Subcutaneous abdominal adipose tissue (tissue), 5 donors: ENCODE results near the gene EXOC6B.

Experiments
- H3K27ac ChIP-seq: one replicate; pipeline ENCODE4 v1.7.0; 2013; ENCODE audit warnings: low read depth, mild to moderate bottlenecking, inconsistent platforms, low read length, moderate library complexity
- H3K27me3 ChIP-seq, 5 donors: one replicate each; pipeline ENCODE4 v1.7.0; 2013; ENCODE audit warnings: low read length in 5 of 5, inconsistent platforms in 1 of 5; ENCODE audit not compliant: control insufficient read depth in 5 of 5, insufficient read depth in 4 of 5
- H3K36me3 ChIP-seq, 5 donors: one replicate each; pipeline ENCODE4 v1.7.0; 2013; ENCODE audit warnings: low read length in 5 of 5; ENCODE audit not compliant: control insufficient read depth in 5 of 5, insufficient read depth in 5 of 5
- H3K4me1 ChIP-seq, 5 donors: one replicate each; pipeline ENCODE4 v1.7.0; 2013; ENCODE audit warnings: low read length in 5 of 5, mild to moderate bottlenecking in 3 of 5, moderate library complexity in 1 of 5; ENCODE audit not compliant: control insufficient read depth in 5 of 5, insufficient read depth in 5 of 5
- H3K4me3 ChIP-seq, 5 donors: one replicate each; pipeline ENCODE4 v1.7.0; 2013; ENCODE audit warnings: low read length in 5 of 5, low read depth in 1 of 5
- H3K9ac ChIP-seq, 5 donors: one replicate each; pipeline ENCODE4 v1.7.0; 2013; ENCODE audit warnings: low read length in 5 of 5, mild to moderate bottlenecking in 4 of 5, moderate library complexity in 3 of 5
- H3K9me3 ChIP-seq, 5 donors: one replicate each; pipeline ENCODE4 v1.7.0; 2013; ENCODE audit warnings: low read length in 5 of 5; ENCODE audit not compliant: control insufficient read depth in 5 of 5
- donor health status: healthy.
- donor health status: healthy.
- donor health status: healthy.
- donor health status: healthy.
- donor health status: healthy.

Gene EXOC6B

DNA sequence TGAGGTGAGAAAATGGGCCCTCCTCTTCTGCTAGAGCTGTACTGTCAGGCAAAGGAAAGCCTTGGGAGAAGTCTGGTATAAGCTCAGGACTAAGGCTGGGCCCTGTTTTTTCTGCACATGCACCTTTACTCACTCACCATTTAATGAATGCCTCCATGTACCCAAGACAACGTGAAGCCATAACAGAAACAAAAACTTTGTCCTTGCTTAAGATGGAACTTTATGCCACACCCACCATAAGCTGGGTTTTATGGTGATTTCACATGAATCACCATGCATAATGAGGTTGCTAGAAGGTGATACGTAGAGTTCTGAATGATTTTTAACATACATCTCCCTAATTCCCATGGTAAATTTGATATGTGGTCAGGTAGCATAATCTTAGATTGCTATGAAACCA, 614.5 kb downstream of the EXOC6B start:
- H3K36me3 ChIP-seq: no peaks in the 10 kb centered on the region
- H3K9me3 ChIP-seq: no peaks in the 10 kb centered on the region
- no peak overlapping the region for H3K27ac ChIP-seq
- H3K4me1 ChIP-seq: peaks cover 0 to 9% (median 4%) of the 10 kb centered on the region in 5 donors
- H3K27me3 ChIP-seq: no peaks in the 10 kb centered on the region
- no peak overlapping the region for H3K9ac ChIP-seq
- H3K4me3 ChIP-seq: no peak overlapping the region

DNA sequence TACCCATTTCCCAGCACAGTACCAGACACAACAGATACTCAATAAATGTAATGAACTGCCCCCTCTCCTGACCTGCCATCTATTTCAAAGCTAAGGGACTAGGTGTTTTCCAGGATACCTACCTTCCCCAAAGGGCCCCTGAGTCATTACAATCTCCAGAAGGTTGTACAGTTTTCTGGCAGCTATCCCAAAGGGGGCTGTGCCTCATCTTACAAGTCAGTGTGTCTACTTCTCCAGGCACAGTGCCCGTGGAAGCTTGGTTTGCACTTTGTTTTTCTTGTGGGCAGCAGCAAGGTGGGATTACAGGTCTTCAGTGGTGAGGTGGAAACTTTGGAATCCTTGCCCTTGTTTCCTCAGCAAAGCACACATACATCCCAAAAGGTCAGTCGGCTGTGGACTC, 615.4 kb downstream of the EXOC6B start:
- Histone ChIP-seq H3K36me3 (no peaks in the 10 kb centered on the region), H3K9ac (no peak overlapping the region), H3K4me3 (no peak overlapping the region), H3K4me1 (peaks cover 4 to 15% (median 9%) of the 10 kb centered on the region in 5 donors), H3K27ac (no peak overlapping the region), H3K27me3 (no peaks in the 10 kb centered on the region), H3K9me3 (no peaks in the 10 kb centered on the region)

DNA sequence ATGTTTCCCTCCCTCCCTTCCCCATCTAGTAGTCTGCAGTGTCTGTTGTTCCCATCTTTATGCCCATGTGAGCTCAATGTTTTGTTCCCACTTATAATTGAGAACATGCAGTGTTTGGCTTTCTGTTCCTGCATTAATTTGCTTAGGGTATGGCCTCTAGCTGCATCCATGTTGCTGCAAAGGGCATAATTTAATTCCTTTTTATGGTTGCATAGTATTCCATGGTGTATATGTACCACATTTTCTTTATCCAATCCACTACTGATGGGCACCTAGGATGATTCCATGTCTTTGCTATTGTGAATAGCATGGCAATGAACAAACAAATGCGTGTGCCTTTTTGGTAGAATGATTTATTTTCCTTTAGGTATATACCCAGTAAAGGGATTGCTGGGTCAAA, 617.6 kb downstream of the EXOC6B start:
- no peaks in the 10 kb centered on the region for H3K9me3 ChIP-seq
- no peak overlapping the region for H3K4me3 ChIP-seq
- no peaks in the 10 kb centered on the region for H3K36me3 ChIP-seq
- H3K4me1 ChIP-seq: peaks cover 6 to 32% (median 29%) of the 10 kb centered on the region in 5 donors
- H3K9ac ChIP-seq: no peak overlapping the region
- H3K27ac ChIP-seq: no peak overlapping the region
- no peaks in the 10 kb centered on the region for H3K27me3 ChIP-seq

DNA sequence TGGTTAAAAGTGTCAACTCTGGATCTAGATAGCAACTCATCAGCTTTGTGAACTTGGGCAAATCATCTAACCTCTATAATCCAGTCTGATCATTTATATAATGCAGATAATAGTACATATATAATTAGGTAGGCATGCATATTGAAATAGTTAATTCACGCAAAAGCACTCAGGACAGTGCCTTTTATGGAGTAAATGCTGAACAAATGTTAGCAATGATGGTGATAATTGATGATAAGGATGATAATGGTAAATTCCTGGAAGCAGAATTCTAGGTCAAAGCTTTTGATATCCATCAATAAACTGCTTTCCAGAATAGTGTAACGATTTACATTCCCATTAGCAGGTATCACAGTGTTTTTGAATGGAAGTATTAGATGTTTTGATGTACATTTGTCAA, 618.5 kb downstream of the EXOC6B start:
- Histone ChIP-seq H3K36me3 (no peaks in the 10 kb centered on the region), H3K9ac (no peak overlapping the region), H3K4me3 (no peak overlapping the region), H3K4me1 (peaks cover 6 to 32% (median 29%) of the 10 kb centered on the region in 5 donors), H3K9me3 (no peaks in the 10 kb centered on the region), H3K27ac (no peak overlapping the region), H3K27me3 (no peaks in the 10 kb centered on the region)

DNA sequence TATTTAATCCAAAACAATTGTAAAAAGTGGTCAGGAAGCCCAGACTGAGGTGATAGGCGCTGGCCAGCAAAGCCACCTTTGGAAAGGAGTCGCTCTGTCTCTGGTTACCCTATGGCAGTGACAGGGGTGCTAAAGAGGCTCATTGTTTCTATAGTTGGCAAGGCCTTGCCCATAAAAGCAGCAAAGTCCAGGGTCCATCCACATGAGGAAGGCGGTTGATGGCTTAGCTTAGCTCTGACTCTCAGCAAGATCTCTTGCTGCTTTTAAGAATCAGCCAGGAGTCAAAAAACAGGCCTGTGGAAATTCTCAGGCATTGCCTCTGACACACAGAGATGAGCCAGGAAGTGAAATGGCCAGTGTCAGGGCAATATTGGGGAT, 620.3 kb downstream of the EXOC6B start:
- H3K27me3 ChIP-seq: no peaks in the 10 kb centered on the region
- no peak overlapping the region for H3K9ac ChIP-seq
- H3K4me3 ChIP-seq: no peak overlapping the region
- H3K9me3 ChIP-seq: no peaks in the 10 kb centered on the region
- H3K36me3 ChIP-seq: no peaks in the 10 kb centered on the region
- H3K27ac ChIP-seq: peak overlapping the region; percentile 43
- peaks cover 6 to 26% (median 24%) of the 10 kb centered on the region in 5 donors for H3K4me1 ChIP-seq

DNA sequence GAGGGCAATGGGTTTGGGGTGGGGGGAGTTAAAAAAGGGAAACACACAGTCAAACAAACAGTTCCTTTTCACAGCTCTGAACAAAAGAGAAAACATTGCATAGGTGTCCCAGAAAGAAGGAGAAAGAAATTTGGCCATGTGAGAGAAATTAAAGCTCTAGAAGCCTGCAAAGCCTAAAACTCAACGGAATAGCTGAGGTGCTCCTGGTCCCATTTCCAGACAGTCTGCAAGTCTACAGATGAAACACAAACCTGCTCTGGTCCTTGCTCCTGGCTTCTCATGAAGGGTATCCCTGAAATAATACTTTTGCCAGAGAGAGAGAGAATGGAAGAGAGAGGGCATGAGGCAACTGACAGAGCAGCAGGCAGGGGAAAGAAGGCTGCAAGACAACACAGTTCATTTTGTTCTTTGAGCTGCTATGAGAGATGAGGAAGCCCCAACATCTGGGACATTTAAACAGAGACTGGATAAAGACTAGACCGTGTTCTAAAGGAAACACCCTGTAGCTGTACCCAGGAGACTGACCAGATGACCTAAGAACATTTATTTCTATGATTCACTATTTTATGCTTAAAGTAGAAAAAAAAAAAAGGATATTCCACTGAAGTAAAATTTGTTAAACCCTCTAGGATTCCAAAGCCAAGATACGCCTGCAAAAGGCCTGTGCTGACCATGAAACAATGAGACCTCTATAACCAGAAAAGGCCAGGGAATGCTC, 620.9 kb downstream of the EXOC6B start:
- peak overlapping the region; percentile 43 for H3K27ac ChIP-seq
- H3K4me3 ChIP-seq: peak overlapping the region in 1 of 5 donors; percentile 6
- no peaks in the 10 kb centered on the region for H3K9me3 ChIP-seq
- no peak overlapping the region for H3K9ac ChIP-seq
- peaks cover 6 to 26% (median 24%) of the 10 kb centered on the region in 5 donors for H3K4me1 ChIP-seq
- no peaks in the 10 kb centered on the region for H3K27me3 ChIP-seq
- H3K36me3 ChIP-seq: no peaks in the 10 kb centered on the region

DNA sequence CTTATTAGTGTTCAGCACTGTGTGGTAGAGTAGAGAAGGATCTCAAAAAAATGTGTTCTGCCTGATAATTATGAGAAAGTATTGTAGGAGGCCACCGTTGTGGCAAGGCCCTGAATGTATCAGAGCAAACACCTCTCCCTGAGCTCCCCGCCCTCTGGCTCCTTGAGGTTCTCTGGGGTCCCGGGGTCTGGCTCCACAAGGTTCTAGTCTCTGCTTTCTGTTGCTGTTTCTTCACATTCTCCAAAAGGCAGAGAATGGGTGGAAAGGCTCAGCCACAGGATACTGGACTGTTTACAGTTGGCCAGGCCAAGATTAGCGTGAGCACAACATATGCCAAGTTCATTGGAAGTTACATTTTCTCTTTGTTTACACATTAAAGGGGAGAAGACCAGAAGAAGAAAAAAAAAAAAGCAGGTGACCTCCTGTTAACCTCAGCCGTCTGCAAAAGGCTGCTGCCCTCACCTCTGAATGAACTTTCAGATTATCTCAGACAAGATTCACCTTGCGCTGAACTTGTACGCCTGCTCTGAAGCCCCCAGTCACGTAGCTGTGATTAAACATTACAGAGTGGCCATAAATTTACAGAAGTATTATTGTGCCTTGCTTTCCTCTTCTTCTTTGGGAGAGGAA, 621.6 kb downstream of the EXOC6B start:
- no peaks in the 10 kb centered on the region for H3K27me3 ChIP-seq
- no peak overlapping the region for H3K9ac ChIP-seq
- H3K4me1 ChIP-seq: peaks cover 6 to 26% (median 24%) of the 10 kb centered on the region in 5 donors
- H3K27ac ChIP-seq: no peak overlapping the region
- no peaks in the 10 kb centered on the region for H3K36me3 ChIP-seq
- peak overlapping the region in 1 of 5 donors; percentile 6 for H3K4me3 ChIP-seq
- H3K9me3 ChIP-seq: no peaks in the 10 kb centered on the region

DNA sequence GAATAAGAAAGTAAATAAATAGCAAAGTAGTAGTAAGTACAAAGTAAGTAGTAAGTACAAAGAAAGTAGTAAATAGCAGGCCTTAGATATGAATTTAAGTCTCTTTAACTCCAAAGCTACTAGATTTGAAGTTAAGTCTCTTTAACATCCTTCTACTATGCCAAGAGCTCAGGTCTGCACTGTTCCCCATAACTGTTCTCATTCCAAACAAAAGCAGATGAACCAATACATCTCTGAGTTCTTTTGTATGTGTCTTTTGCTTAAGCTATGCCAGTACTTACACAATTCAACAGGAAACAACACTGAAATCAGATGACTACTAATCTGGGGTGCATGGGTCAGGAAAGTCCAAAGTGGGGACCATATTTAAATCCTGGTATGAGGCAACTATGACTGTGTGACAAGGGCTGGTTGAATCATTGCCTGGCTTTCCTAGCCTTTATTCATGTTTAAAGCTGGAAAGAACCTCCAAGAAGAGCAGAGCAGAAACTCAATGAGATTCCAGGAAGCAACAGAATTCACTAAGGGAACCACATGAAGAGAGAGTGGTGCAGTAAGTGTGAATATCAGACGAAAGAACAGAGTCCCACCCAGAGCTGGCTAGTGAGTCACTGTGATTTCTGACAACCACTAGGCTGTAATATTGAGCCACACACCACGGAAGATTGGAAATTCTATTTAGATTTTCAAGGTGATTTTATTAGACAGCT, 627.1 kb downstream of the EXOC6B start:
- H3K27ac ChIP-seq: no peak overlapping the region
- H3K9ac ChIP-seq: no peak overlapping the region
- no peaks in the 10 kb centered on the region for H3K9me3 ChIP-seq
- H3K27me3 ChIP-seq: no peaks in the 10 kb centered on the region
- peaks cover 0 to 2% (median 1%) of the 10 kb centered on the region in 5 donors for H3K4me1 ChIP-seq
- H3K4me3 ChIP-seq: no peak overlapping the region
- H3K36me3 ChIP-seq: no peaks in the 10 kb centered on the region

DNA sequence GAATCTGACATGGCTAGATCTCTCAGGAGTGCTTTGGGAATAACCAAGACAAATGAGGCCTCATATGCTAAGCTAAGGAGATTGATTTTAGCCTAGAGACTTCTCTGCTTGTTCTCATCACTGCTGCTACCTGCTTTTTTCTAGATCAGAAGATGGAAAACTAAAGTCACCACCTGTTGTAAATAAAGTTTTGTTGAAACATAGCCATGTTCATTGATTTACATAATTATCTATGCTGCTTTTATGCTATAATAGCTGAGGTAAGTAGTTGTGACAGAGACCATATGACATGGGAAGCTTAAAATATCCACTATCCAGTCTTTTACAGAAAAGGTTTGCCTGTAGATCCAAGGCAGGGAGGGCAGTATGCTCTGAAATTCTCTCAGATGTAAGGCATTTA, 632.1 kb downstream of the EXOC6B start:
- Histone ChIP-seq H3K4me1 (no peaks in the 10 kb centered on the region), H3K9me3 (no peaks in the 10 kb centered on the region), H3K27me3 (no peaks in the 10 kb centered on the region), H3K36me3 (no peaks in the 10 kb centered on the region), H3K4me3 (no peak overlapping the region), H3K27ac (no peak overlapping the region), H3K9ac (no peak overlapping the region)

DNA sequence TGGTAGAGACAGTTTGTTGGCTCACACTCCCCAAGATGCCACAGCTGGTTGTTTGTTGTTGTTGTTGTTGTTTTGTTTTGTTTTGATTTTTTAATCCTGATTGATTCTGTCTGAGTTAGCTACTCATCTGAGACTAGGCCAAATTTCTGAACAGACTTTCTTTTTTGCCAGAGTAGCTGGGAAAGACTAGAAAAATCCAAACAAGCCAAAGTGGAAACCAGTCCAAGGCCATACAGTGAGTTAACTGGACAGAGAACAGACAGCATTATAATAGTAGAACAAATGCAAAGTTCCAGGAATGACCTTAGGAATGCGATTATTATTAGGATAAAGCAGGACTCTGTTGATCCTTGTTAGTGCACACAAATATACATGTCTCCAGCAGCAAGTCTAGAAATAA, 634.4 kb downstream of the EXOC6B start:
- Histone ChIP-seq H3K27me3 (no peaks in the 10 kb centered on the region), H3K4me1 (no peaks in the 10 kb centered on the region), H3K27ac (no peak overlapping the region), H3K36me3 (peaks cover 0 to 3% (median 0%) of the 10 kb centered on the region in 5 donors), H3K9ac (no peak overlapping the region), H3K4me3 (no peak overlapping the region), H3K9me3 (no peaks in the 10 kb centered on the region)
